Transverse colon (tissue), 4 donors: Measurements from ENCODE around the gene LYRM7.

ENCODE experiments used
- CTCF ChIP-seq, 5 experiments: fragments of 200-600 bp in 3 of 5; fragments of 450-650 bp in 2 of 5; sonication (generic) in 3 of 5; IDR thresholded peaks; 1 replicate in 2 of 5; 2 replicates in 3 of 5; pipeline ENCODE4 v1.5.1; 2016 to 2017; ENCODE audit warnings: antibody characterized with exemption in 5 of 5, inconsistent platforms in 3 of 5, mild to moderate bottlenecking in 2 of 5, moderate library complexity in 1 of 5
- POLR2AphosphoS5 ChIP-seq, 3 donors: sonication (generic); formaldehyde crosslinking; IDR thresholded peaks; one replicate each; pipeline ENCODE4 v1.6.1; 2016; ENCODE audit warnings: antibody characterized with exemption in 3 of 3

GRCh38 chr5:131193106-131193505 is 22.4 kb downstream of the LYRM7 start:
- no peak for TF ChIP-seq CTCF (IDR thresholded peaks at IDR 0.05)
- no peak for TF ChIP-seq POLR2AphosphoS5 (IDR thresholded peaks at IDR 0.05)
